GM12873 (cell line): Measurements from ENCODE around the gene MRPL40.

Source experiments
- CTCF ChIP-seq: IDR thresholded peaks from 2 replicates; pipeline ENCODE4 v1.5.1; 2012; ENCODE audit warnings: low read depth, mild to moderate bottlenecking, moderate library complexity, low read length, control low read depth; ENCODE audit not compliant: insufficient read depth; ENCODE audit errors: missing control alignments

Gene MRPL40

GRCh38 chr22:19394274-19395050 lies 37.9 kb upstream of the MRPL40 start:
- no peak for TF ChIP-seq CTCF

- no peak for TF ChIP-seq CTCF
These were observed 37.1 kb upstream of the MRPL40 start for GRCh38 chr22:19395276-19395675.

DNA sequence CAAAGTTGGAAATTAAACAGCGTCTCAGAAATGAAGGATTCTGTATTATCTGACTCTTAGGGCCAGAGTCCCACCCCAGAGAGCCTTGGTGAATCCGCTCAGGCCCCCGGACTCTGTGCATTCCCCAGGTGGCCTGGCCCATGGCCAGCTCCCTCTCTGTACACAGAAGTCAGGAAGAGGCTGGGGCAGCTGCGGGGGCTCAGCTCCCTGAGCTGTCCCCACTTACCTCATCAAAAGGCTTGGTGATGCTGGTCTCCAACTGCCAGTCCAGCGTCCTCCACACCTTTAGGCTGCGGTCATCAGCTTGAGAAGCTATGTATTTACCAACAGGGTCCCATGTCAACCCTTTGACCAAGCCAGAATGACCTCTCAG lies 35.8 kb upstream of the MRPL40 start:
- TF ChIP-seq CTCF: no peak

DNA sequence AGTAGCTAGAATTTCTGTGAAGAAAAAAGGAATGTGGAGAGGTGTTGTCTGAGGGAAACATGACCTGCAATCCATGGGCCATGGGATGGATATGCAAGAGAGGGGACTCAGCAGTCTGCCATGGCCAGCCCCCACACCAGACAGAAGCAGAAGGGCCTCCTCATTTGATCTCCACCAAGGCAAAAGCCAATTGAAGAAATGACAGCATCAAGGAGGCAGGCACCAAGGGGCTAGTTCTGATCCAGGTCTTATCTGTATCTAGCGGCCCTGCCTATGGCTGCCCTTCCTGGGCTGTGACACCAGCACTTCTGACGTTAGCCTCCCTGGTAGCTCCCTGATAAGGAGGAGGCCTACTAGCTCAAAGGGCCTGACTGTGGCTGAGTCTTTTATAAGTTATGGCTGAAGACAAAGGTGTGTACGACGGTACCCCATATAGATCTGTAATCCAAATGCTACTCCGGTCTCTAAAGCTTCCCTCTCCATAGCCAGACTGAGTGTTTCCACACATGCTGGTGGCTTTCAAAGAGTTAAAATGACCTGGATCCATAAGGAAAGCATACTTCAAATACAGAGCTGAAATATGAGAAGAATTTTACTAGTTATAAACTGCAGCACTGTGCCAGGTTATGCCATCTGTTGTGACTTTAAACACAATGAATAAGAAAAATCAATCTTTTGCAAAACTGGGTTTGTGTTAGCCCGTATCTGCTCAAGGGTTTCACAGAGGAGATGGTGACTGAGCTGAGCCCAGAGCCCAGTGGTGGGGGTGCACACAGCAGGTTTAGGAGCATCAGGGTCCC lies 35.2 kb upstream of the MRPL40 start:
- TF ChIP-seq CTCF: no peak

DNA sequence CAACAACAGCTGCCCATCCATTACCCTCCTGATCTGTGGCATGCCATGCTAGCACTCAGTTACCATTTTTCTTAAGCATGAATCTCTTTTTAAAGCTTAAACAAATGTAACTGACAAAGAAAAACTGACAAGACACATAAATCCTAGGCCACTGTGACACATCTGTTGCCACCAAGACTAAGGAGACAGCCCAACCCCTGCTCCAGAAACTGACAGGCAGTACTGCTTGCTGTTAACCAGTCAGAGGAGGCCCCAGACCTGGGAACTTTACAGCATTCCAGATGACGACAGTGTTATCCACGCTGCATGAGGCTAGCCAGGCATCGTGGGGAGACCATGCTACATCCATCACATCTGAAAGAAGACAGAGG lies 34.6 kb upstream of the MRPL40 start:
- no peak for TF ChIP-seq CTCF

DNA sequence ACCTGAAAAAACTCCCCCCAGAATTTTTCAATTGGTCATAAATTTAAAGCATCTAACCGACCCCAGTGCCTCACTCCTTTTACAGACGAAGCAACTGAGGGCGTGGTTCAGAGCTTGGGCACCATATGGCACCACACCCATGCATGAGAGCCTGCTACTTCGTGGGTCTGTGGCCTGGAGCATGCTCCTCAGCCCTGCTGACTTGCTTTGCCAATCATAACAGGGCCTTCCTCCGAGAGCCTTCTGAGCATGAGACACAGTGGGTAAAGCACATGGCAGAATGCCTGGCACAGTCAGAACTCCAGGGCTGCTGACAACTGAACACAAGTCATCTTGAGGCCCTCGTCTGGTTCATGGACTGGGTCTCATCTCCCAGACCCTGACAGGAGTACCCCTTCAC lies 34.1 kb upstream of the MRPL40 start:
- TF ChIP-seq CTCF: no peak

DNA sequence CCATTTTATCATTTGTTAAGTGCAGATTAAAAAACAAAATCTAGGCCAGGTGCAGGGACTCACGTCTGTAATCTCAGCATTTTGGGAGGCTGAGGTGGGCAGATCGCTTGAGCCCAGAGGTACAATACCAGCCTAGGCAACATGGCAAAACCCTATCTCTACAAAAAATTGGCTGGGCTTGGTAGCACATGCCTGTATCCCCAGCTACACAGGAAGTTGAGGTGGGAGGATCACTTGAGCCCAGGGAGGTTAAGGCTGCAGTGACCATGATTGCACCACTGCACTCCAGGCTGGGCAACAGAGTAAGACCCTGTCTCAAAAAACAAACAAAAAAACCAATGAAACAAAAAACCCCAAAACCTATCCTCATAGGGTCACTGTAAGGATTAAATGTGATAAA lies 33.7 kb upstream of the MRPL40 start:
- no peak for TF ChIP-seq CTCF
